Trophoblast cell (in vitro differentiated cells and primary cell): ENCODE results near the gene DEPDC4.
A peak's percentile ranks its signal among the peaks of the same experiment; 100 is the strongest.

ENCODE experiments used
- DNase-seq, 2 donors: peaks; one replicate each; pipeline ENCODE4 v3.0.0-alpha.2; 2016
- H2AFZ ChIP-seq: 2 replicates; pipeline ENCODE4 v1.6.1; 2013; ENCODE audit warnings: low read length, moderate library complexity, mild to moderate bottlenecking; ENCODE audit not compliant: insufficient read depth, poor library complexity
- H2AK5ac ChIP-seq: 2 replicates; pipeline ENCODE4 v1.6.1; 2013; ENCODE audit warnings: mild to moderate bottlenecking, low read length
- H2BK120ac ChIP-seq: 2 replicates; pipeline ENCODE4 v1.6.1; 2013; ENCODE audit warnings: low read length, mild to moderate bottlenecking, moderate library complexity; ENCODE audit not compliant: insufficient read depth, poor library complexity
- H2BK12ac ChIP-seq: 2 replicates; pipeline ENCODE4 v1.6.1; 2013; ENCODE audit warnings: mild to moderate bottlenecking, low read length, moderate library complexity
- H2BK5ac ChIP-seq: 2 replicates; pipeline ENCODE4 v1.6.1; 2013; ENCODE audit warnings: low read length, low read depth, moderate library complexity, mild to moderate bottlenecking; ENCODE audit not compliant: poor library complexity
- H3K14ac ChIP-seq: 2 replicates; pipeline ENCODE4 v1.6.1; 2013; ENCODE audit warnings: mild to moderate bottlenecking, low read length
- H3K18ac ChIP-seq: 2 replicates; pipeline ENCODE4 v1.6.1; 2013; ENCODE audit warnings: mild to moderate bottlenecking, low read length
- H3K23ac ChIP-seq: 2 replicates; pipeline ENCODE4 v1.6.1; 2013; ENCODE audit warnings: low read length
- H3K27ac ChIP-seq: 2 replicates; pipeline ENCODE4 v1.5.1; 2013; ENCODE audit warnings: low read depth, mild to moderate bottlenecking, inconsistent platforms, low read length, moderate library complexity
- H3K27me3 ChIP-seq: 2 replicates; pipeline ENCODE4 v1.6.1; 2013; ENCODE audit warnings: inconsistent platforms, mild to moderate bottlenecking, low read length, moderate library complexity; ENCODE audit not compliant: insufficient read depth
- H3K36me3 ChIP-seq, 2 experiments: 1 replicate in 1 of 2; 2 replicates in 1 of 2; pipeline ENCODE4 v1.6.1; 2013; ENCODE audit warnings: low read length in 2 of 2, mild to moderate bottlenecking in 2 of 2, moderate library complexity in 1 of 2; ENCODE audit not compliant: insufficient read depth in 2 of 2, control insufficient read depth in 1 of 2
- H3K4ac ChIP-seq: 2 replicates; pipeline ENCODE4 v1.6.1; 2013; ENCODE audit warnings: low read depth, mild to moderate bottlenecking, low read length, moderate library complexity
- H3K4me1 ChIP-seq, 2 experiments: 1 replicate in 1 of 2; 2 replicates in 1 of 2; pipeline ENCODE4 v1.6.1; 2013; ENCODE audit warnings: low read length in 2 of 2, mild to moderate bottlenecking in 2 of 2, moderate library complexity in 1 of 2; ENCODE audit not compliant: insufficient read depth in 2 of 2, control insufficient read depth in 1 of 2
- H3K4me2 ChIP-seq: 2 replicates; pipeline ENCODE4 v1.6.1; 2013; ENCODE audit warnings: inconsistent platforms, mild to moderate bottlenecking, low read length, moderate library complexity
- H3K4me3 ChIP-seq: 2 replicates; pipeline ENCODE4 v1.5.1; 2013; ENCODE audit warnings: mild to moderate bottlenecking, low read depth, low read length, inconsistent platforms
- H3K79me1 ChIP-seq: one replicate; pipeline ENCODE4 v1.6.1; 2013; ENCODE audit warnings: low read length
- H3K79me2 ChIP-seq: 2 replicates; pipeline ENCODE4 v1.6.1; 2013; ENCODE audit warnings: low read length, mild to moderate bottlenecking; ENCODE audit not compliant: control insufficient read depth, insufficient read depth, poor library complexity
- H3K9ac ChIP-seq: 2 replicates; pipeline ENCODE4 v1.6.1; 2013; ENCODE audit warnings: mild to moderate bottlenecking, low read length
- H3K9me3 ChIP-seq: 2 replicates; pipeline ENCODE4 v1.6.1; 2013; ENCODE audit warnings: low read depth, mild to moderate bottlenecking, control low read depth, inconsistent platforms, low read length; ENCODE audit not compliant: insufficient read depth
- H4K12ac ChIP-seq: 2 replicates; pipeline ENCODE4 v1.6.1; 2013; ENCODE audit warnings: low read depth, mild to moderate bottlenecking, low read length, moderate library complexity
- H4K8ac ChIP-seq: 2 replicates; pipeline ENCODE4 v1.6.1; 2013; ENCODE audit warnings: low read depth, mild to moderate bottlenecking, low read length, moderate library complexity
- H4K91ac ChIP-seq: one replicate; pipeline ENCODE4 v1.6.1; 2013; ENCODE audit warnings: low read depth, mild to moderate bottlenecking, low read length, moderate library complexity
- WGBS: extraction: QIAGEN DNeasy Blood & Tissue Kit; methylation state at CpG from one replicate; pipeline ENCODE4 v1.1.7; 2013; ENCODE audit warnings: missing lambda C conversion rate; ENCODE audit not compliant: insufficient read length, insufficient coverage; ENCODE audit errors: extremely low coverage; 5-methylcytosine and 5-hydroxymethylcytosine counted together

The DEPDC4 gene

DNA sequence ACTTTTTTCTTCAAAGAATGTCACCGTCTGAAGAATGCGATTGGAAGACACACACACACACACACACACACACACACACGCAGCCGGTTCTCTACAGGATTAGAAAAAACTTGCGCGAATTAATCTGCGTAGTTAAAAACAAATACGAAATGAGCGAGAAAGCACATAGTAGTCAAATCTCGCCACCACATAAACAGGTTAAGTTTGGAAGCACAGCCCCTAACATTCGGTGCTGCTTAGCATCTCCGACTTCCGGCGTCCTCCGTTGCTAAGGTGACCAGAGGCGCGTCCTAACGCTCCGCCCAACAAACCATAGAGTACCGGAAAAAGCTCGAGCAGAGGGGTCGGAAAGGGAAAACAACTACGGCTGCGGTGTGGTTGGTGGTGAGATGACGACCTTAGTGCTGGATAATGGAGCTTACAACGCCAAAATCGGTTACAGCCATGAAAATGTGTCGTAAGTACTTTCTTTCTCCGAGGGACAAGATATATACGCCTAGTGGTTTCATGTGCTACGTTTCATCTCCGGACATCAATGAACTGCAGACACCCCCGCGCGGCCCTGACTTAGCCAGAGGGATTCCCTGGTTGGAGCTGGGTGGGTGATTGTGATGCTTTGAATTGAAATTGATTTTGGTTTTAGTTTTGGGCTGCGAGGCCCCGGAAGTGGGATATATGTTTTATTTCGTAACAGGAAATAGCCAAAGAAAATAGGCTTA lies 66.3 kb downstream of the DEPDC4 start, which contains the start of gene ACTR6:
Gene ACTR6 (plus strand): TSS at position 353 of the 719 bp plus-strand sequence. CDS start 37 bp downstream, at position 390.
- no CpG with 5 or more reads among the region's 38 CpGs for WGBS

DNA sequence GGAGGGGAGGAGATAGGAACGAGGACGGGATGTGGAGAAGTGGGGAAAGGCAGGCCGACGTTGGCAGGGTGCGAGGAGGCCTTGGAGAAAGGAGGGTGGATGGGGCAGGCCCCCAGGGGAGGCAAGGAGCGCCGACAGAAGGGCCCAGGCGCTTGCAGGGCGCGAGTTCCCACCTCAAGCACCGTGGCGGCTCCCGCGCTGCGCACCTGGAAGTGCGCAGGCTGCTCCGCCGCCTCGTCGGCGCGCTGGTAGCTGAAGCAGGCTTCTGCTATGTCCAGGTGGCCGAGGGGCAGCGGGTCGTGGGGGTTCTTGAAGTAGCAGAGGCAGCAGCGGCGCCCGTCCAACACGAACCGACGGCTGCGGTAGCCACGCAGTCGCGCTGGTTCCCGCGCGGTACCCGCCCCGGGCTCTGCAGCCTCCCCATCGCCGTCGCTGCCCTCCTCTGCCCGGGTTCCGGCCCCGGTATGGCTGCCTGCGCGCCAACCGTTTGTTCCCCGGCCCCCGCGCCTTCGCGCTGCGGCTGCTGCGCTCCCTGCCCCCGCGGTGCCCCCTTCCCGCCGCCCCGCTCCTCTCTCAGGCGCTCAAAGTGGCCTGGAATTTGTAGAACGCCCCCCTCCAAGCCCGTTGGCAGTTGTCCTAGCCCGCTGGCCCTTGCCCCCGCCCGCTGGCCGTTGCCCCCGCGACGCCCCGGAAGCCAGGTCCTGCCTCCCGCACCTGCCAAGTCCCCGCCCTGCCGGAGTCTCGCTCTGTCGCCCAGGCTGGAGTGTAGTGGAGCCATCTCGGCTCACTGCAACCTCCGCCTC lies 67.3 kb downstream of the DEPDC4 start:
- Histone ChIP-seq H3K23ac (no peak overlapping the region), H3K14ac (no peak overlapping the region), H2AFZ (peak overlapping the region; percentile 72), H3K27me3 (no peaks in the 10 kb centered on the region), H3K4ac (no peak overlapping the region), H3K27ac (peak overlapping the region; percentile 61), H3K18ac (peak overlapping the region; percentile 64), H3K9me3 (no peaks in the 10 kb centered on the region), H4K12ac (peak overlapping the region; percentile 77), H3K4me3 (peak overlapping the region; percentile 87), H2BK120ac (no peak overlapping the region), H3K79me1 (peaks cover 4% of the 10 kb centered on the region), H3K9ac (peak overlapping the region; percentile 68), H2AK5ac (no peak overlapping the region), H2BK12ac (no peak overlapping the region), H3K4me1 (peaks cover 4 to 9% of the 10 kb centered on the region in 2 experiments), H3K36me3 (no peaks in the 10 kb centered on the region), H4K91ac (peak overlapping the region; percentile 3), H3K79me2 (peaks cover 7% of the 10 kb centered on the region), H3K4me2 (peak overlapping the region; percentile 99), H4K8ac (peak overlapping the region; percentile 68), H2BK5ac (no peak overlapping the region)
- DNase-seq: peak; percentile 66 to 76
- WGBS: no CpG with 5 or more reads among the region's 79 CpGs

More for the DNA sequence above, 66.3 kb downstream of the DEPDC4 start, which contains the start of gene ACTR6:
- peak within 1 kb of the TSS; percentile 49 for H2BK5ac ChIP-seq
- peak within 1 kb of the TSS; percentile 45 for H2BK120ac ChIP-seq
- H2AFZ ChIP-seq: peak within 1 kb of the TSS; percentile 80
- peak within 1 kb of the TSS; percentile 87 for H3K4me3 ChIP-seq
- peak within 1 kb of the TSS; percentile 68 for H4K8ac ChIP-seq
- peak within 1 kb of the TSS; percentile 63 for H4K91ac ChIP-seq
- H3K79me2 ChIP-seq: peaks cover 7% of the 10 kb centered on the region
- no peaks in the 10 kb centered on the region for H3K27me3 ChIP-seq
- peak within 1 kb of the TSS; percentile 61 for H3K27ac ChIP-seq
- peak within 1 kb of the TSS; percentile 99 for H3K4me2 ChIP-seq
- H3K4ac ChIP-seq: peak within 1 kb of the TSS; percentile 24
- DNase-seq: peak; percentile 93 to 99
- H2BK12ac ChIP-seq: no peak within 1 kb of the TSS
- H3K14ac ChIP-seq: peak within 1 kb of the TSS; percentile 49
- H2AK5ac ChIP-seq: no peak within 1 kb of the TSS
- no peaks in the 10 kb centered on the region for H3K36me3 ChIP-seq
- H3K4me1 ChIP-seq: peaks cover 4 to 9% of the 10 kb centered on the region in 2 experiments
- H3K9me3 ChIP-seq: no peaks in the 10 kb centered on the region
- H4K12ac ChIP-seq: peak within 1 kb of the TSS; percentile 27
- H3K23ac ChIP-seq: no peak within 1 kb of the TSS
- peak within 1 kb of the TSS; percentile 88 for H3K9ac ChIP-seq
- H3K18ac ChIP-seq: peak within 1 kb of the TSS; percentile 41
- peaks cover 4% of the 10 kb centered on the region for H3K79me1 ChIP-seq

DNA sequence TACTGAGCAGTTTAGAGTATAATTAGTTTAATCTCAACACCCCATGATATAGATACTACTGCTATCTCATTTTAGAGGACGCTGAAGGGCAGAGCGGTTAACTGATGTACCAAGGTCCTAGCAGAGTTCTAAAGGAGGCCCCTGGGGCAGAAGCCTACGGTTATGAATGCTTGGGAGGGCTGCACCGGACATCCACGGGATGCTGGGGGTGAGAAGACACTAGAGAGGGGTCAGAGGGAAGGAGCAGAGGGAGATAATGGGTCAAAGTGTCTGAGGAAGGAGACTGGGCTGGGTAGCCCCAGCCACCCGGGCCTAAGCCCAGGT lies 67.9 kb downstream of the DEPDC4 start:
- no peak overlapping the region for H2BK120ac ChIP-seq
- H2AK5ac ChIP-seq: no peak overlapping the region
- peaks cover 4% of the 10 kb centered on the region for H3K79me1 ChIP-seq
- H4K8ac ChIP-seq: peak overlapping the region; percentile 68
- peak overlapping the region; percentile 77 for H4K12ac ChIP-seq
- H3K4me2 ChIP-seq: peak overlapping the region; percentile 99
- no peak overlapping the region for H3K27ac ChIP-seq
- peaks cover 7% of the 10 kb centered on the region for H3K79me2 ChIP-seq
- H3K4ac ChIP-seq: no peak overlapping the region
- peaks cover 4 to 9% of the 10 kb centered on the region in 2 experiments for H3K4me1 ChIP-seq
- no peak overlapping the region for H2BK12ac ChIP-seq
- no peak for DNase-seq
- no CpG with 5 or more reads among the region's 6 CpGs for whole genome bisulfite sequencing
- peak overlapping the region; percentile 64 for H3K18ac ChIP-seq
- no peak overlapping the region for H4K91ac ChIP-seq
- H3K23ac ChIP-seq: no peak overlapping the region
- H3K36me3 ChIP-seq: no peaks in the 10 kb centered on the region
- no peak overlapping the region for H3K4me3 ChIP-seq
- no peak overlapping the region for H3K14ac ChIP-seq
- H2BK5ac ChIP-seq: no peak overlapping the region
- no peaks in the 10 kb centered on the region for H3K9me3 ChIP-seq
- no peak overlapping the region for H3K9ac ChIP-seq
- H3K27me3 ChIP-seq: no peaks in the 10 kb centered on the region
- peak overlapping the region; percentile 72 for H2AFZ ChIP-seq

DNA sequence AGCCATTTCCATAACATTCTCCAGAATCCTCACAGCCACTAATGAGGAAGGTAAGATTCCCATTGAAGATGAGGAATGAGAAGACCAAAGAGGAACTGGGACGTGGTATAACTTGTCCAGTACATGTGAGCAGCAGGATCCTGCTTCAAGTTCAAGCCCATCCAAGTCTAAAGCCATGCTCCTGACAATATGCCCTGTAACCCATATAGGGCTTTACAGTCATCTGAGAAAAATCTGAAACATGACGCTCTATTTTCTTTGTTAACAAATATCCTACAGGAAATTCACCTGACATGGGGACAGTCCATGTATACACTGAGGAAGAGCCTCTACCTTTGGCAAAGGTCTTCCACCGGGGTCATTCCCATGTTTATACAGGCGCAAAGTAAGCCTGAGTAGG lies 69.4 kb downstream of the DEPDC4 start:
- Histone ChIP-seq H3K14ac (no peak overlapping the region), H2BK120ac (no peak overlapping the region), H3K4me1 (peaks cover 4 to 9% of the 10 kb centered on the region in 2 experiments), H3K4ac (no peak overlapping the region), H2BK12ac (no peak overlapping the region), H3K9ac (no peak overlapping the region), H3K4me3 (no peak overlapping the region), H4K8ac (no peak overlapping the region), H3K36me3 (no peaks in the 10 kb centered on the region), H3K27ac (no peak overlapping the region), H3K27me3 (no peaks in the 10 kb centered on the region), H3K9me3 (no peaks in the 10 kb centered on the region), H3K18ac (no peak overlapping the region), H3K23ac (no peak overlapping the region), H4K91ac (no peak overlapping the region), H2BK5ac (no peak overlapping the region), H3K79me2 (peaks cover 7% of the 10 kb centered on the region), H4K12ac (no peak overlapping the region), H2AFZ (no peak overlapping the region), H3K79me1 (peaks cover 4% of the 10 kb centered on the region), H3K4me2 (no peak overlapping the region), H2AK5ac (no peak overlapping the region)
- peak in 1 of 2 donors; percentile 58 for DNase-seq
- WGBS: no CpG with 5 or more reads among the region's 4 CpGs
